ENCODE data around the gene RMP24.

The RMP24 gene

GRCh38 chr18:35933982-35934381 is 38.5 kb upstream of the RMP24 start:
- no CpG with 5 or more reads among the region's 8 CpGs for WGBS (ENCODE audit: extremely low coverage, insufficient read length, low lambda C conversion rate)
- no peak overlapping the region for H3K14ac ChIP-seq (ENCODE audit: insufficient read depth, low read length)
- H3K4me1 Mint-ChIP-seq, result peaks cover 15 to 20% of the 10 kb centered on the region in 2 experiments
- no peak overlapping the region for H3K23ac ChIP-seq (ENCODE audit: insufficient read length, low read depth, low read length)
- no peak overlapping the region for H3K4me2 ChIP-seq (ENCODE audit: insufficient read depth, insufficient read length, low read length)
- no peak for DNase-seq
- no peak overlapping the region for H2AK5ac ChIP-seq (ENCODE audit: insufficient read length, low read length)
- peaks cover 3 to 10% of the 10 kb centered on the region in 2 experiments; a peak in 4 of 5 replicates for H3K9me3 Mint-ChIP-seq
- H3K23me2 ChIP-seq (ENCODE audit: insufficient read length, low read depth, low read length, poor library complexity, severe bottlenecking), result no peaks in the 10 kb centered on the region
- no peak overlapping the region for H3K27ac ChIP-seq (ENCODE audit: insufficient read length, low read depth, low read length)
- H3K79me2 ChIP-seq (ENCODE audit: insufficient read depth, low read length), result no peaks in the 10 kb centered on the region
- H2BK5ac ChIP-seq (ENCODE audit: insufficient read length, low read length), result no peak overlapping the region
- H3K27me3 ChIP-seq (ENCODE audit: insufficient read depth, low read length), result no peaks in the 10 kb centered on the region
- TF ChIP-seq, protein P1, sequence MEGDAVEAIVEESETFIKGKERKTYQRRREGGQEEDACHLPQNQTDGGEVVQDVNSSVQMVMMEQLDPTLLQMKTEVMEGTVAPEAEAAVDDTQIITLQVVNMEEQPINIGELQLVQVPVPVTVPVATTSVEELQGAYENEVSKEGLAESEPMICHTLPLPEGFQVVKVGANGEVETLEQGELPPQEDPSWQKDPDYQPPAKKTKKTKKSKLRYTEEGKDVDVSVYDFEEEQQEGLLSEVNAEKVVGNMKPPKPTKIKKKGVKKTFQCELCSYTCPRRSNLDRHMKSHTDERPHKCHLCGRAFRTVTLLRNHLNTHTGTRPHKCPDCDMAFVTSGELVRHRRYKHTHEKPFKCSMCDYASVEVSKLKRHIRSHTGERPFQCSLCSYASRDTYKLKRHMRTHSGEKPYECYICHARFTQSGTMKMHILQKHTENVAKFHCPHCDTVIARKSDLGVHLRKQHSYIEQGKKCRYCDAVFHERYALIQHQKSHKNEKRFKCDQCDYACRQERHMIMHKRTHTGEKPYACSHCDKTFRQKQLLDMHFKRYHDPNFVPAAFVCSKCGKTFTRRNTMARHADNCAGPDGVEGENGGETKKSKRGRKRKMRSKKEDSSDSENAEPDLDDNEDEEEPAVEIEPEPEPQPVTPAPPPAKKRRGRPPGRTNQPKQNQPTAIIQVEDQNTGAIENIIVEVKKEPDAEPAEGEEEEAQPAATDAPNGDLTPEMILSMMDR (conservative IDR thresholded peaks at IDR 0.05), result no peak
- H3K4me3 Mint-ChIP-seq, result no peak overlapping the region
- H3K56ac ChIP-seq (ENCODE audit: insufficient read length, low read depth, low read length), result no peak overlapping the region
- H4K91ac ChIP-seq (ENCODE audit: insufficient read length, low read depth, low read length), result no peak overlapping the region
- H2BK20ac ChIP-seq (ENCODE audit: low read depth, low read length, poor library complexity, severe bottlenecking), result no peak overlapping the region
- H2BK12ac ChIP-seq (ENCODE audit: insufficient read length, low read depth, low read length), result no peak overlapping the region
- H2BK120ac ChIP-seq (ENCODE audit: low read depth, low read length, poor library complexity, severe bottlenecking), result no peak overlapping the region
- no peak overlapping the region for H3K18ac ChIP-seq (ENCODE audit: insufficient read length, low read depth, low read length)
- no peaks in the 10 kb centered on the region for H3K79me1 ChIP-seq (ENCODE audit: insufficient read depth, low read depth, low read length, poor library complexity, severe bottlenecking)
- H3K4ac ChIP-seq (ENCODE audit: low read depth, low read length), result no peak overlapping the region
- no peak overlapping the region for H3K9ac ChIP-seq (ENCODE audit: extremely low read depth, insufficient read length, low read length)
- H4K5ac ChIP-seq (ENCODE audit: insufficient read length, low read depth, low read length), result no peak overlapping the region
- no peak overlapping the region for H2AFZ ChIP-seq (ENCODE audit: low read length)
- no peaks in the 10 kb centered on the region; the same call in 1 of the 2 replicates for H3K4me1 ChIP-seq (ENCODE audit: insufficient read depth, low read length)
- H4K8ac ChIP-seq (replicated peaks; ENCODE audit: insufficient read length, low read depth, low read length), result no peak overlapping the region
- H3K9me3 ChIP-seq (ENCODE audit: control insufficient read depth, low read depth, low read length), result no peaks in the 10 kb centered on the region
- no peak overlapping the region for H2BK15ac ChIP-seq (ENCODE audit: low read depth, low read length)
- H3K27ac Mint-ChIP-seq, result peak overlapping the region in 1 of 3 experiments; percentile 32; a peak in 1 of 7 replicates
- H3K36me3 Mint-ChIP-seq (ENCODE audit: insufficient read depth in 1 of 3, low read depth in 3 of 3), result peaks cover 29 to 56% (median 54%) of the 10 kb centered on the region in 3 experiments
- H4K20me1 ChIP-seq (ENCODE audit: control insufficient read depth, insufficient read depth, insufficient read length), result no peaks in the 10 kb centered on the region
- no peak overlapping the region for H3T11ph ChIP-seq (ENCODE audit: low read length)
- H3K27me3 Mint-ChIP-seq (ENCODE audit: low read depth), result no peaks in the 10 kb centered on the region

Data from H9 (cell line).